Ovary (tissue), 9 donors: ENCODE data around the gene TOP2A. TPM values are rescaled to one million over a fixed set of nuclear protein-coding genes. Genes with fewer than 3 reads are reported as not detected.

Experiments used
- DNase-seq, 5 donors: peaks; one replicate each; pipeline ENCODE4 v3.0.0-alpha.2; 2019 to 2020
- H3K27ac ChIP-seq, 2 donors: fragments of 200-600 bp; one replicate each; pipeline versions ENCODE4 v1.5.1 to v1.8.0; 2019 to 2022
- H3K27me3 ChIP-seq: fragments of 200-600 bp; one replicate; pipeline ENCODE4 v1.8.0; 2022
- H3K36me3 ChIP-seq: fragments of 200-600 bp; sonication (generic); one replicate; pipeline ENCODE4 v1.5.1; 2019
- H3K4me1 ChIP-seq: one replicate; pipeline ENCODE4 v1.8.1; 2013; ENCODE audit warnings: mild to moderate bottlenecking, moderate library complexity; ENCODE audit not compliant: insufficient read depth
- H3K4me3 ChIP-seq: fragments of 200-600 bp; sonication (generic); one replicate; pipeline ENCODE4 v1.5.1; 2017
- H3K9me3 ChIP-seq, 2 donors: fragments of 200-600 bp in 1 of 2; sonication (generic) in 1 of 2; one replicate each; pipeline versions ENCODE4 v1.5.1 to v1.8.1; 2013 to 2019; ENCODE audit warnings: mild to moderate bottlenecking in 1 of 2, moderate library complexity in 1 of 2
- CTCF ChIP-seq, 3 donors: fragments of 450-650 bp in 2 of 3; fragments of 200-600 bp in 1 of 3; IDR thresholded peaks; one replicate each; pipeline versions ENCODE4 v1.5.1 to v1.8.0; 2016 to 2022; ENCODE audit warnings: antibody characterized with exemption in 3 of 3, mild to moderate bottlenecking in 1 of 3
- EP300 ChIP-seq: sonication (generic); formaldehyde crosslinking; IDR thresholded peaks from one replicate; pipeline ENCODE4 v1.6.1; 2017; ENCODE audit warnings: antibody characterized with exemption
- POLR2A ChIP-seq: fragments of 450-650 bp; IDR thresholded peaks from one replicate; pipeline ENCODE4 v1.6.1; 2017; ENCODE audit warnings: antibody characterized with exemption, mild to moderate bottlenecking, moderate library complexity
- WGBS, 3 donors: extraction: QIAGEN DNeasy Blood & Tissue Kit in 1 of 3; methylation state at CpG; one replicate each; pipeline versions ENCODE4 v1.1.5 to v1.1.7; 2013 to 2017; 5-methylcytosine and 5-hydroxymethylcytosine counted together
- intact Hi-C, 4 donors: fragments of 100-400 bp; cut with DNase I; formaldehyde crosslinking; loops; one replicate each; pipeline versions ENCODE4 v1.11.0 to v1.15.1; 2022 to 2023
- polyA plus RNA-seq, 2 donors: library from polyadenylated mRNA; stranded (reverse); fragments of 200-250 nt in 1 of 2; fragments of 350-450 nt in 1 of 2; fragmentation: Illumina TruSeq in 1 of 2; extraction: RNeasy Lipid Tissue Mini Kit (QIAGEN cat#74804) in 1 of 2; gene quantifications; one replicate each; pipeline ENCODE4 v1.2.3, GENCODE V29; 2013 to 2014
- total RNA-seq, 7 donors: library from RNA; depleted of rRNA in 2 of 7; stranded (reverse); fragments of >200 nt in 2 of 7; fragmentation: NEBNext Ultra II Directional in 3 of 7; extraction: Animal tissue kit (Norgen Biotek cat#: 25700) in 3 of 7; gene quantifications; one replicate each; pipeline versions ENCODE4 v1.1.0 to v1.2.4, GENCODE V29; 2016 to 2023
- donor health status: DM: no; HTN: no; CAD: no; lungs with moderate emphysema.
- donor health status: DM: no; HTN: no; CAD: no.
- donor health status: Bipolar disorder and iron deficiency.
- donor health status: DM: yes; HTN: yes; CAD: no.
- donor health status: DM: no; HTN: no; CAD: no.
- donor health status: DM: yes; HTN: yes; CAD: no.

The TOP2A gene
- total and polyA plus RNA-seq, 9 donors, result 0.36 to 4.5 (median 1.2) TPM

DNA sequence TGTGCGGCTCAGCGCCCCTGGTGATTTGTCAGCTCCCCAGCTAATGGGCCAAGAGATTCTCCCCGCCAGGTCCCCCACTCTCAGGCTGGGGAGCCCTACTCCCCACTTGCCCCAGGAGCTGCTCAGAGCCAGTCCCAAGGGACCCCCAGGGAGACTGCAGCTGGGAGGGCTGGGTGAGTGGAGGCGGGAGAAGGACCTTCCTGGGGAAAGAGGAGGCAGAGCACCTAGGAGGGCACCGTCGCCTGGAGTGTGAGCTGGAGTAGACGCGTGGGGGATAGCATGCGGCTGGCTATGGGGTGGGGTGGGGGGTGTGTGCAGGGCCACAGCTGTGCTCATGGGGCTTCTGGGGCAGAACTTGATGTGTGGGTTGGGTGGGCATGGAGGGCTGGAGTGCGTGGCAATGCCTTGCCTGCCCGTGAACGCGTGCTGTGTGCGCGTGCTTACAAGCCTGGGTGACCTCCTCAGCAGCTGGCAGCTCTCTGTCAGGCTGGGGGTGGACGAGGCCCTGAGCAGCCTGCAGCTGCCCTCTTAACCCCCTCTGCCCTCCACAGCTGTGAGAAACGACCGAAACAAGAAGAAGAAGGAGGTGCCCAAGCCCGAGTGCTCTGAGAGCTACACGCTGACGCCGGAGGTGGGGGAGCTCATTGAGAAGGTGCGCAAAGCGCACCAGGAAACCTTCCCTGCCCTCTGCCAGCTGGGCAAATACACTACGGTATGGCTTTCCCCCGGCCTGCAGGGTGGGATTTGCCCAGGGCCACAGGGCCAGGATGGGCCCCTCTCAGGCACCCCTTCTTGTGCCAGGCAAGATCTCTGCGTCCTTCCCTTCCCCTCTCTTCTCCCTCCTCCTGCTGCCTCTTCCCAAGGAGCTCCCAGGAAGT, 66.1 kb downstream of the TOP2A start:
- TF ChIP-seq CTCF (IDR thresholded peaks at IDR 0.05), result no peak
- no peak for TF ChIP-seq POLR2A
- no peak for TF ChIP-seq EP300
- H3K4me3 ChIP-seq, result no peak overlapping the region

DNA sequence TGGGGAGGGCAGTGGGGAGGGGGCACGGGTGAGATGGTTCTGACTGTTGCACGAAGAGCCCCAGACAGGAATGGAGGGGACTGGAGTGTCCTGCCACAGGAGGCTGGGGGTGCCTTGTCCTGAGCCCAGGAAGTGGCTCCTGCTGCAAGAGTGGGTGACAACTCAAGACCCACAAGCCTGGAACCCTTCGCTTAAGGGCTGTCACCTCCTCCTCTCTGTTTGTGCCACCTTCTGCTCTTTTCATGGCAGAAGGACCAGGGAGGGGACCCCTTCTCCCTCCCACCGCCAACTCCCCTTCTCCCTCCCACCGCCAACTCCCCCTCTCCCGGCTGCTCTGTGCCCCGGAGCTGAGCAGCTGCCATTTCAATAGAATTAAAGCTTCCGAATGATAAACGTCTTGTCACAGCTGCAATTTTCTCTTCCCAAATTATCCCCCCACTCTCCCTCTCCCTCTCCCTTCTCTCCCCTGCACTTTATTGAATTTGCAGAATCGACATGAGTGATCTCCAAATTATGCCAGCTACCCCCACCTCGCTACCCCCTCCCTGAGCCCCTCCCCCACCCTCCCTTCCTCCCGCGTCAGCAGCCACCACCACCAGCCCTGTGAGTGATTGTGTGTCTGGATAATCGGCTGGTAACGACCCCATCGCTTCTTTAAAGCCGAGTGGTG, 66.9 kb downstream of the TOP2A start:
- intact Hi-C loops, result loop anchor here (5.0 to 10.0 kb wide), 5 partner anchors 34 to 204 kb away; no protein-coding TSS in a partner anchor

More for the DNA sequence above, 66.1 kb downstream of the TOP2A start:
- Histone ChIP-seq H3K27me3 (no peaks in the 10 kb centered on the region), H3K27ac (no peak overlapping the region), H3K4me1 (peaks cover 35% of the 10 kb centered on the region), H3K36me3 (no peaks in the 10 kb centered on the region), H3K9me3 (no peaks in the 10 kb centered on the region)
- 70 to 78% (median 76%) methylated on average over 27 of the region's 27 CpGs for WGBS, 3 donors
- intact Hi-C loops, result loop anchor here (2.0 to 10.0 kb wide), 7 partner anchors 34 to 203 kb away; partner anchors contain the start of gene RARA (in 1 of the 4)
- peak in 1 of 5 donors; percentile 28 for DNase-seq

GRCh38 chr17:40349895-40350688, 67.6 kb downstream of the TOP2A start:
- H3K9me3 ChIP-seq, result no peaks in the 10 kb centered on the region
- intact Hi-C loops, result loop anchor here (5.0 to 10.0 kb wide), 5 partner anchors 33 to 205 kb away; no protein-coding TSS in a partner anchor
- peaks cover 38% of the 10 kb centered on the region for H3K4me1 ChIP-seq
- H3K4me3 ChIP-seq, result no peak overlapping the region
- peak in 3 of 5 donors; percentile 30 to 49 (median 40) for DNase-seq
- WGBS, 3 donors, result 47 to 50% (median 49%) methylated on average over 19 of the region's 19 CpGs
- no peaks in the 10 kb centered on the region for H3K36me3 ChIP-seq
- H3K27me3 ChIP-seq, result no peaks in the 10 kb centered on the region
- TF ChIP-seq POLR2A, result no peak
- TF ChIP-seq CTCF (IDR thresholded peaks at IDR 0.05), result no peak
- no peak for TF ChIP-seq EP300
- peak overlapping the region in 1 of 2 donors; percentile 84 for H3K27ac ChIP-seq

More for the DNA sequence above, 66.9 kb downstream of the TOP2A start:
- no peaks in the 10 kb centered on the region for H3K36me3 ChIP-seq
- no peak overlapping the region for H3K4me3 ChIP-seq
- H3K27ac ChIP-seq, result no peak overlapping the region
- H3K27me3 ChIP-seq, result no peaks in the 10 kb centered on the region
- peaks cover 36% of the 10 kb centered on the region for H3K4me1 ChIP-seq
- 62 to 70% (median 64%) methylated on average over 17 of the region's 17 CpGs for WGBS, 3 donors
- no peaks in the 10 kb centered on the region for H3K9me3 ChIP-seq
- DNase-seq, result no peak
- TF ChIP-seq EP300 (no peak), CTCF (IDR thresholded peaks at IDR 0.05) (no peak), POLR2A (no peak)

DNA sequence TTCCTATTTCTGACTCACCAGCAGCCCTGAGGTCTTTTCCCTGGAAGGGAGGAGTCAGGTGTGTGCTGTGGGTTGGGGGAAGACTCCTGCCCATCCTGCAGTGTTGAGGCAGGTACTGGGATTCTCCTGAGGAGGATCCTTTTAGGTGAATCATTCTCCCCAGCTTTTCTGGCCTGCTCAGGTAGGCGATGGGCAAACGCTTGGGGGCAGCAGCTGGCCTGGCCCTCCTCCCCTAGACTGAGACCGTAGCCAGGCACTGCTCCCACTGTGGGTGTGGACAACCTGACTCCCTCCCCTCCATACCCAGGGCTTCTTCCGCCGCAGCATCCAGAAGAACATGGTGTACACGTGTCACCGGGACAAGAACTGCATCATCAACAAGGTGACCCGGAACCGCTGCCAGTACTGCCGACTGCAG, 68.2 kb downstream of the TOP2A start:
- no peaks in the 10 kb centered on the region for H3K9me3 ChIP-seq
- no peak for DNase-seq
- peaks cover 44% of the 10 kb centered on the region for H3K4me1 ChIP-seq
- H3K27ac ChIP-seq, result peak overlapping the region in 1 of 2 donors; percentile 84
- intact Hi-C loops, result no loop called here
- 56 to 61% (median 59%) methylated on average over 10 of the region's 10 CpGs for WGBS, 3 donors
- no peak overlapping the region for H3K4me3 ChIP-seq
- no peaks in the 10 kb centered on the region for H3K27me3 ChIP-seq
- no peak for TF ChIP-seq POLR2A
- TF ChIP-seq EP300, result no peak
- no peak for TF ChIP-seq CTCF (IDR thresholded peaks at IDR 0.05)
- H3K36me3 ChIP-seq, result no peaks in the 10 kb centered on the region
